GM18868 (cell line): Measurements from ENCODE around the gene RIOK1.
"Not testable (repeated sequence)": the region's sequence is repeated elsewhere in the genome, so short reads cannot be mapped to it uniquely, and the experiment has no call there.

ENCODE experiments used
- ATAC-seq: cut with Tn5 transposase; IDR thresholded peaks from one replicate; pipeline ENCODE4 v1.9.1; 2021; ENCODE audit warnings: mild to moderate bottlenecking, moderate library complexity; ENCODE audit not compliant: unreplicated experiment

Gene RIOK1

DNA sequence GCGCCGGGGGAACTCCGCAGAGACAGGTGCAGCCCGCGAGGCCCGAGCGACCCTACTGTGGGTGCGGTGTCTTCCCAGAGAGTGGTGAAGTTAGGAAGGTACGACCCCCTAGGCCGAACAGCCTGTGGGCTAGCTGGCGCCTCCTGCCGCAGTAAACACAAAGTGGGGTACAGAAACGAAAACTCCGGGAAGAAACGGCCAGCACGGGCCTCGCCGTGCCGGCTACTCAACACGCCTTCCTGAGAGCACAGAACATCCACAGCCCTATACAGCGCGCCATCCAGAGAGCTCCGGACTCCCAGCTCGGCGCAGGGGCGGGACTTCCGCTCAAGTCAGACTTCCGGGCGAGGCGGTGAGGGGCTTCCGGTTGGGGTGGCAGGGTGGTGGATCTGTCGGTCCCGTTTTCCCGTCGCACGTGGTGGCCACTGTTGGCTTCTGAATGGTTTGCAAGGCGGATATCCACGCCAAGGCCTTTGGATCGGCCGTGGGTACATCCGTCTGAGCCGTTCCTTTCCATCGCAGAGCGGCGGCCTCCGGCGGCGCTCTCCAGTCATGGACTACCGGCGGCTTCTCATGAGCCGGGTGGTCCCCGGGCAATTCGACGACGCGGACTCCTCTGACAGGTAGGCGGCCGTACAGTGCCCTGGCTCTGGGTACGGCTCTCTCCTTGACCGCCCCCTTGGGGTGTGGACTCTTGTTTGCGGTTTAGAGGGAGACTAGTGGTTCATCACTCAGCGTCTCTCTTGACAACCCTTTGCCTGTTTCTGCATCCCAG is at the start of gene RIOK1, which contains the start of gene CAGE1:
TSS of gene RIOK1 (plus strand) at position 358 of the 775 bp plus-strand sequence. CDS start at position 553, 195 bp downstream.
TSS of gene CAGE1 (minus strand) at position 292 of the 775 bp plus-strand sequence. CDS start 2,569 bp downstream, outside the sequence.
- peak; percentile 95 for ATAC-seq

DNA sequence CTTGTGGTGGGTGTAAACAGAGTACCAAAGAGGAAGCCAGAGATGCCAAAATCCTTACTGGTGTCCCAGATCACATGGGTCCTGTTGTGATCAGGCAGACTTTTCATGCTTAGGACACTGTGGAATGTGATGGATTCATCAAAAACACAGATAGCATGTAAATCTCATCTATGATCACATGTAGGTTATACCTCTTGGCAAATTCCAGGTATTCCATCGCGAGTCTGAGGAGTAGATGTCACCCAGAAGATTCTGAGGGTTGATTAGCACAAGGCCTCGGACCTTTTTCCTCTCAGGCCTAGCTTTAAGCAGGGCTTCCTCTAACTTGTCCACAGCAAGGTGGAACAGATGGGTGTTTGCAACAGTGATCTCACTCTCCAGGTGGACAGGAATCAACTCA is 48.3 kb upstream of the RIOK1 start:
- ATAC-seq = no peak

GRCh38 chr6:7341989-7342742 is 47.4 kb upstream of the RIOK1 start:
- peak; percentile 85 for ATAC-seq

DNA sequence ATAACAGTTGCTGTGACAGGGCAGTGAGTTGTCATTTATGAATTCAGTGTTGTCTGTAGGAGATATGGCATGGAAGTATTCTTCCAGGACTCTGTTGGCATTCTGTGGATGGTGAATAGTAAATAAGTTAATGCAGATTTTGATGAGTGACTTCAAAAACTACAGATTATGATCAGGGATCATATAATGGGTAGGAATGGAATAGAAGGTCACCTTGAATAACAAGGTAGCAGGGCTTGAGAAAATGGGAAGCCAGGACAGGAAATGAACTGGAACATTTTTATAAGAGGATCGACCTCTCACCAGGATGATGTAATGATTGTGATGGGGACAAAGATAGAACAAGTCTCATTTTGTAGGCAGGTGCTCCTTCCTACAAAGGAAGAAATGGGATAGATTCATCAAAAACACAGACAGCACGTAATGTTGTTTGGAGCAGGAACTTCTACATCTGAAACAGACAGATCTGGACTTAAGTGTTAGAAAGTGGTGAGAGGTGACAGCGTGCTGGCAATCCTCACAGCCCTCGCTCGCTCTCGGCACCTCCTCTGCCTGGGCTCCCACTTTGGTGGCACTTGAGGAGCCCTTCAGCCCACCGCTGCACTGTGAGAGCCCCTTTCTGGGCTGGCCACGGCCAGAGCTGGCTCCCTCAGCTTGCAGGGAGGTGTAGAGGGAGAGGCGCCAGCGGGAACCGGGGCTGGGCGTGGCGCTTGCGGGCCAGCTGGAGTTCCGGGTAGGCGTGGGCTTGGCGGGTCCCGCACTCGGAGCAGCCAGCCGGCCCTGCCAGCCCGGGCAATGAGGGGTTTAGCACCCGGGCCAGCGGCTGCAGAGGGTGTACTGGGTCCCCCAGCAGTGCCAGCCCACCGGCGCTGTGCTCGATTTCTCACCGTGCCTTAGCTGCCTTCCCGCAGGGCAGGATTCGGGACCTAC is 45.8 kb upstream of the RIOK1 start:
- ATAC-seq = no peak

DNA sequence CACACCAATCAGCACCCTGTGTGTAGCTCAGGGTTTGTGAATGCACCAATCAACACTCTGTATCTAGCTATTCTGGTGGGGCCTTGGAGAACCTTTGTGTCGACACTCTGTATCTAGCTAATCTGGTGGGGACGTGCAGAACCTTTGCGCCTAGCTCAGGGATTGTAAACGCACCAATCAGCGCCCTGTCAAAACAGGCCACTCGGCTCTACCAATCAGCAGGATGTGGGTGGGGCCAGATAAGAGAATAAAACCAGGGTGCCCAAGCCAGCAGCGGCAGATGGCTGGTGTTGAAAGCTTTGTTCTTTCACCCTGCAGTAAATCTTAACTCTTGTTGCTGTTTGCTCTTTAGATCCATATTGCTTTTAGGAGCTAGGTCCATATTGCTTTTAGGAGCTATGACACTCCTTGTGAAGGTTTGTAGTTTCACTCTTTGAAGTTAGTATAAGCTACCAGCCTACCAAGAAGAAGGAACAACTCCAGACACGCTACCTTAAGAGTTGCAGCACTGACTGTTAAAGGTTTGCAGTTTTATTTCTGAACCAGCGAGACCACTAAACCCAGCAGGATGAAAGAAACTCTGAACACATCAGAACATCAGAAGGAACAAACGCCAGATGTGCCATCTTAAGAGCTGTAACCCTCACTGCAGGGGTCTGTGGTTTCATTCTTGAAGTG is 44.7 kb upstream of the RIOK1 start:
- ATAC-seq = not testable (repeated sequence)

DNA sequence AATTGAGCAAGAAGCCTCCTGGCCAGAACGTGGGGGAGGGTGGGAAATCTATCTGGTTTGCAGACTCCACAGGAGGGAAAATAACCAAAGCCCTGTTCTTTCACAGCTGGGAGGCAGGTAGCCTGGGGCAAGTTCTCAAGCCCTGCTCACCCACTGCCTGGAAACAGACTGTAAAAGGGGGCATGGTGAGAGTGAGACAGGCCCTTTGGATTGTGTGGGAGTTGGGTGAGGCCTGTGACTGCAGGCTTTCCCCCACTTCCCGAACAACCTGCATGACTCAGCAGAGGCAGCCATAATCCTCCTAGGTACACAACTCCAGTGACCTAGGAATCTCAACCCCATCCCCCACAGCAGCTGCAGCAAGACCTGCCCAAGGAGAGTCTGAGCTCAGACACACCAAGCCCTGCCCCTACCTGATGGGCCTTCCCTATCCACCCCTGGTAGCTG is 42.0 kb upstream of the RIOK1 start:
- ATAC-seq = not testable (repeated sequence)

DNA sequence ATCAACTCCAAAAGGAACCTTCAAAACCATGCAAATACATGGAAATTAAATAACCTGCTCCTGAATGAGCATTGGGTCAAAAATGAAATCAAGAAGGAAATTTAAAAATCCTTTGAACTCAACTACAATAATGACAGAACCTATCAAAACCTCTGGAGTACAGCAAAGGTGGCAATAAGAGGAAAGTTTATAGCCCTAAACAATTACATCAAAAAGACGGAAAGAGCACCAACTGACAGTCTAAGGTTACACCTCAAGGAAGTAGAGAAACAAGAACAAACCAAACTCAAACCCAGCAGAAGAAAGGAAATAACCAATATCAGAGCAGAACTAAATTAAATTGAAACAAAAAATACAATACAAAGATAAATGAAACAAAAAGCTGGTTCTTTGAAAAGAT is 39.0 kb upstream of the RIOK1 start:
- not testable (repeated sequence) for ATAC-seq

GRCh38 chr6:7351916-7352315 is 37.7 kb upstream of the RIOK1 start:
- not testable (repeated sequence) for ATAC-seq

DNA sequence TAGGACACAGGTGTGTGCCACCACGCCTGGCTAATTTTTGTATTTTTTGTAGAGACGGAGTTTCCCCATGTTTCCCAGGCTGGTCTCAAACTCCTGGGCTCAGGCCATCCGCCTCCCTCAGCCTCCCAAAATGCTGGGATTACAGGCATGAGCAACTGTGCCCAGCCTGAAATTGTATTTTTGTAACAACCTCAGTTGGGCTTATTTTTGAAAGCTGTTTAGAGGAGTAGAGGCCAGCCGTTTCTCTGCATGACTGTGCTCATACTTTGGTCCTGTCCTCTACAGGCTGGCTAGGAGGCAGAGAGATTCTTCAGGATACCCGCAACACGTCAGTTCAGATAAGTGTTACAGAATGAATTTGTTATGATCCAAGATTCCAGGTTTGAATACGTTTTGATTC is 22.2 kb upstream of the RIOK1 start:
- no peak for ATAC-seq

DNA sequence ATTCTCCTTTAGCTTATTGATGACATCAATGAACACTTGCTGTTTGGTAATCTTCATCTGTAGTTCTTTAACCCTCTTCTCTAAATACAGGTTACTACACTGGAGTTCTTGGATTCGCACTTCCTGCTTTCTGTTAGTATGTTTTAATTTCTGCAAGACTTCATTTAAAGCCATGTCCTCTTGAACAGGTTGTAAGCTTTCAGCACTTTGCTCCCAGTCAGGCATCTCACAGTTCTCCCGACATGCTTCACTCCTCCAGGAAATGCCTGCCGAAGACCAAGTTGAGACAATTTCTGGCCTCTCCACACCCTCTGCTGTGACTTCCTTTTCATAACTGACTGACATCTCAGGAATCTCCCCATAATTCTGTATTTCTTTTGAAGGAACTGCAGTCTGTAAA is 15.9 kb upstream of the RIOK1 start:
- no peak for ATAC-seq

GRCh38 chr6:7377961-7378360 is 11.6 kb upstream of the RIOK1 start:
- ATAC-seq = no peak

- no peak for ATAC-seq
Observed at GRCh38 chr6:7378740-7379139, 10.9 kb upstream of the RIOK1 start.

GRCh38 chr6:7381092-7381491 is 8.5 kb upstream of the RIOK1 start:
- ATAC-seq = no peak

GRCh38 chr6:7389162-7389450 is 502 bp upstream of the RIOK1 start:
- ATAC-seq = no peak

DNA sequence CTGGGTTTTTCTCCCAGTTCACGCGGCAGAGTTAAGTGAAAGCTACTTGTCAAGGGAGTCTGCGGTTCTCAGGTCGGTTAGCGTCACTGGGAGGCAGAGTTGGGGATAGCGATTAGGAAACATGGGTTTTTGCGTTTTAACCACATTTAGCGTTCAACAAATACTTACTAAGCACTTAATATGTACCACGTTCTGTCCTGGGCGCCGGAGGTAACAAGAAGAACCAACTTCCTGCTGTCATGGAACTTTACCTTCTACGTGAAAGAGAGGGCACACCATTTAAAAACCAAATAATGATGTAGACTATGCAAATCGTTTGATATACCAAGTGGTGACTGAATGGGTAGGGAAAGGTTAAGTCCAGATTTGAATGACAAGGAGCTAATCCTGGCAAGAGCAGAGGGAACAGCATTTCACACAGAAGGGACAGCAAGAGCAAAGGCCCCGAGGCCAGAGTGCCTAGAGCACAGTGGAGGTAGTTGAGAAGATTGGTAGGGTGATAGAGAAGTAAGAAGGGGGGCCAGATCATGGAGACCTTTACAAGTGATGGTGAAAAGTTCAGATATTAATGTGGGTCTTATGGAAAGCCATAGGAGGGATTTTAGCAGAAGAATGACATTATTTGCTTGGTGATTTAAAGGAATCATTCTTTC is 744 bp downstream of the RIOK1 start:
- no peak for ATAC-seq

DNA sequence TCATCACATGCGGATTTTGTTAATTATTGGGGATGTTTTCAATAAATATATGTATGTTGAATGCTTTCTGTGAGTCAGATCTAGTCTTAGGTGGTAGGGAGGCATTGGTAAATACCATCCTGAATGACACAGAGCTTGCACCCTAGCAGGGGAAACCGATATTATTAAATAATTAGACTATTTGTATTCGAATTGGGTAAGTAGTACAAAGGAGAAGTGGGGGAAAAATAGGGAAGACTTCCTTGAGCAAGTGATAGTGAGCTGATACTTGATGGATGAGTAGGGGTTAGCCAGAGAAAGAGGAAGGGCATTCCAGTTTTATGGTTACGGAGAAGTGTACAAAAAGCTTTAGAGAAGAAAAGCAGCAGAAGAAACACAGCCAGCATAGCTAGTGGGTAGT is 1.5 kb downstream of the RIOK1 start:
- no peak for ATAC-seq

- no peak for ATAC-seq
Observed at GRCh38 chr6:7392402-7392801, 2.8 kb downstream of the RIOK1 start.

- no peak for ATAC-seq
Observed at GRCh38 chr6:7401075-7401474, 11.5 kb downstream of the RIOK1 start.

GRCh38 chr6:7402716-7403115 is 13.1 kb downstream of the RIOK1 start:
- no peak for ATAC-seq

DNA sequence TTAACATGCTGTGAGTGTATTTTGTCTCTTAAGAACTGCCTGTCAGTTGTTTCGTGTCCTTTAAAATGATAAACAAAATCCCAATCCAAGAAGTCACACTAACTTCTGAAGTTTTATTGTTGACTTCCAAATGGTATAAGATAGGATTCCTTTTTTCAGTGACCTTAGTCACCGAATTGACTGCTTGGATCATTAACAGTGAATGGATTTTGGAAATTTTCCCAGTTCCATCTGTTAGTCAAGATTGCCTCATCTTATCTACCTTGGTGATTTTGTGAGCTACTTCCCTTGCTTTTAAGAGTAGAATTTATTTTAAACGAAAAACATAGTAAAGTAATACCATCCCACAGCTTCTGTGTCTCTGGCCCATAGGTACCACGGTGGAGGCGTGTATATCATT is 14.9 kb downstream of the RIOK1 start:
- no peak for ATAC-seq
